GM21390 (cell line): ENCODE results near the gene SLC38A11.
A peak's percentile ranks its signal among the peaks of the same experiment; 100 is the strongest.

Experiments
- ATAC-seq: cut with Tn5 transposase; IDR thresholded peaks from one replicate; pipeline ENCODE4 v1.9.1; 2021; ENCODE audit not compliant: unreplicated experiment

The SLC38A11 gene

DNA sequence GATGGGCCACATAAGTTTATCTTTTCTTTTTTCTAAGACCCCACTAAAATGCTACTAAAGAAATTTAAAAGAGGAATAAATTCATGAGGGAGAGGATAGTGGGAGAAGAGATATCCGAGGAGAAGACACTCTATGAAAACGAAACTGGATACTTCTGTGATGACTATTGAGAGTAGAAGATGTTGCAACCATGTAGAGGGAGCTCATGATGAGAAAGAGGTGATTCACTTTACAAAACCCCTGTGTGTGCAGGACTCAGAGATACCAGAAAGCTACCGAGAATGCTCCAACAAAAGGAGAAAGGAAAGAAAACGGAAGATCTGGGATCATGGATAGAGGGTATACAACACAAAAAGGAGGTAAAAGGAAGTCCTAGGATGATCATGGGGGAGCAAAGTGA, 34.9 kb downstream of the SLC38A11 start:
- no peak for ATAC-seq

- ATAC-seq: no peak
Observed at GRCh38 chr2:164917296-164917903, 37.9 kb downstream of the SLC38A11 start.

- no peak for ATAC-seq
Observed at GRCh38 chr2:164915566-164915965, 39.8 kb downstream of the SLC38A11 start.

DNA sequence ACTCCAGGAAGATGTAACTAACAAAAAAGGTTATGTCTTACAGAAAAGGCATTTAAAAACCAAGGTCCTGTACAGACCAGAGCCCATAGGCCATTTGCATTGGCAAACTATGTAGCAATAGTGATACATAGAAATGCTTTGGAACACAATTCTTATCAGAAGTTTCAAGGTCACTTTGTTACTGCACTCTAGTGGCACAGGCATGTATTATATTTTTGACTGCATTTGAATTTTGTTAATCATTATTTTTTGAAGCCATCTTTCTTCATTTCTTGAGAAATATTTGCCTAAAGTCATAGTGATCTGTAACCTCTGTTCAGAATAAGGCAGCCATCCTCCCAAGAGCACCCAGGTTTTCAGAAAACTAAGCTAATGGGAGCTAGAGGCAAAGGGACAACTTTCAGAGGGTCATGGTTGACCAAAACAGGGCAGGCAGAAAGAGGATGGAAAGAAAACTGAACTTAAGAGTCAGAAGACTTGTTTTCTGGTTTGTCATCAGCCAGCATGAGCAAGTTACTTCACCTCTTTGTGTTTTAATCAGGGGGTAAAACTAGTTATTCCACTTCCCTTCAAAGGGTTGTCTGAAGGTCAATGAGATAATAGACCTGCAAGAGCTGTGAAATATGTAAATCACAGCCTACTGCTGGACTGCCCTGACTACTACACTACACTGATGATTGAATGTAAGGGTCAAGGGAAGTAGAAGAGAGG, 41.5 kb downstream of the SLC38A11 start:
- ATAC-seq: no peak

- no peak for ATAC-seq
Observed at GRCh38 chr2:164913011-164913410, 42.3 kb downstream of the SLC38A11 start.

GRCh38 chr2:164911832-164912231, 43.5 kb downstream of the SLC38A11 start:
- ATAC-seq: no peak

GRCh38 chr2:164910101-164910899, 45.0 kb downstream of the SLC38A11 start:
- peak; percentile 78 for ATAC-seq

DNA sequence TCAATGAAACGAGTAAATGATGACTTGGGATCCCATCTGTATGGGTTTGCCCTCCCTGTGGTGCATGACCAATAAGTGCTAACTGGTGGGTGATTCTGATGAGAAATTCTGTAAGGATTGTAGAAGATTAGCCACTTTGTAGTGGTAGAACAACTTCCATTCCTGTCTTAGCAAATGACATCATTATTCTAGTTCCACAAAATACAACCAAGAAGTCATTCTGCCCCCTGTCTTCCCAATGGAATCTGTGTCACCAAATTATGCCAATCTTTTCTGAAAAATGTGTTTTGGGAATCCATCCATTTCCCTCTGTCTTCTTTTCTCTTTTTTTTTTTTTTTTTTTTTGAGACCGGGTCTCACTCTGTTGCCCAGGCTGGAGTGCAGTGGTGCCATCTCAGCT, 48.4 kb downstream of the SLC38A11 start:
- no peak for ATAC-seq

DNA sequence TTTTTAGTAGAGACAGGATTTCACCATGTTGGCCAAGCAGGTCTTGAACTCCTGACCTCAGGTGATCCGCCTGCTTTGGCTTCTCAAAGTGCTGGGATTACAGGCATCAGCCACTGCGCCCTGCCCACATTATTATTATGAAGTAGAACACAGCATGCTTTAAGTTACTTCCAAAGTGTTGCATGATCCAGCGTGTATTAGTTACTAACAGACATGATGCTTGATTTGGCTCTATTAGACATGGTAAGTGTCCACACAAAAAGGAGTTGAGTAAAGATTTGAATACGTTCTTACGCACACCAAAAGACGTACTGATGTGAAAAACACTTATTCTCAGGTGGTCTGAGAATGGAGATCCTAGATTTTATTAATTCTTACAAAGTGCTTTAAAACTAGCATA, 50.0 kb downstream of the SLC38A11 start:
- ATAC-seq: no peak

GRCh38 chr2:164903951-164904350, 51.4 kb downstream of the SLC38A11 start:
- ATAC-seq: no peak

DNA sequence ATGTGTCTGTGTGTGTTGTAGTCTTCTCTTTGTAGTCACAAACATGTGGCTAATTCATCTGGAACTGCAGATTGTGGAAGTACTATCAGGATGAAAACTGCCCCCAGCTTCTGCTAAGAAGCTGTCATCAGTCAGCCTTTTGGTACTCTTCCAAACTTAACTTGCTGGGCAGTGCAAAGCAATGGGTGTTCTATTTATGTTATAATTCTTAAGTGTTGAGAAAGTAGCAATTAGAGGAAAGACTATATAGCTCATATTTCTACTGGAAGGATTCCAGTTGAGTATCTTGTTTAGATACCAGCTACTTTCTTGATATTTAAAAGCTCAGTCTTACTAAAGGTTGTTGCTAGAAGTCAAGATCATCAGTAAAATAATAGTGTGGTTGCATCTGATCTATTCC, 52.1 kb downstream of the SLC38A11 start:
- no peak for ATAC-seq

- no peak for ATAC-seq
Observed at GRCh38 chr2:164899121-164899520, 56.2 kb downstream of the SLC38A11 start.

DNA sequence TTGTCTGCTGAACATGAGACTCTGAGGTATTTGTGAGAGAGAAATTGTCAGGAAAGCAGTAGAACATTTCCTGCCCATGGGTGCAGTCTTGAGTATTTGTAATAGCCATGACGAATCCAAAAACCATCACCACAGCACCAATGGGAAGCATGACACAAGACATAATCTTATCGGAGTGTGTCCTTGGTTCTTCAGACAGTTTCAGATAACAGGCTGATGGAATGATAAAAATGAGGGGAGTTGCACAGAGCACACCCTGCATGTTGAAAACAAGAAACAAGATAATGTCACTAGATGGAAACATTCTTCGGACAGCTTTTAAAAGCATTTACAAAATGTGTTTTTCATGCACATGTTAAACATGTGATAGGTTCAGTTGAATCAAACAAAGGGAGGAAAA, 56.9 kb downstream of the SLC38A11 start:
- ATAC-seq: no peak

GRCh38 chr2:164897469-164898260, 57.7 kb downstream of the SLC38A11 start:
- ATAC-seq: no peak

DNA sequence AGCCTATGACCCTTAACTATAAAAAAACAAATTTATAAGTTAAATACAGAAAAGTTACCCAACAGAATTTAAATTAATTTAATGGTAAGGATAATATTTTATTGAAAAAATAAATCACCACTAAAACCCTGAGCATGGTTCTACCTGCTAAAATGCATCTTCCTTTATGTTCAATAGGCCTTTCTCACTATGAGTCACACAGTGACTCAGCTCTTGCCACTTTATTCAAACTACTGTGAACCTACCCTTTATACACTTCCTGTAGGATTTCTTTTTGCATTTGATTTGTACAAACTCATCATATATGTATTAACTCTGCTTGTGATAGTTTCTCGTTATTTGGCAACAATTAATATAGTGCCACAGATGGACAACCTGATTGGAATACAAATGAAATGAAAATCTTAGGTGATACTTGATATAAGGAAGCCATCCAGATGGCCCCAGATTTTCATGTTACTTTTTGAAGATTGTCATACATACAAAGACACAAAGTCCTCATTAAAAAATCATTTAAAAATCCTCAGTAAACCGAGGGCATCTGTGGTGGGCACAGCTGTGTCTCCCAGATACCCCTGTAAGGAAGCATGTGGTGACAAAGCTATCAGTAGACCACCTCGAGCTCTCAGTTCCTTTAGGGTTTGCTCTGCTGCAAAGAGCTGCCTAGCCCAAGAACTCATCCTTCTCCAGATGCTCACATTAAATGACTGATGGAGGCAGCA, 58.5 kb downstream of the SLC38A11 start:
- peak; percentile 99 for ATAC-seq

- ATAC-seq: no peak
Observed at GRCh38 chr2:164896226-164896625, 59.1 kb downstream of the SLC38A11 start.

DNA sequence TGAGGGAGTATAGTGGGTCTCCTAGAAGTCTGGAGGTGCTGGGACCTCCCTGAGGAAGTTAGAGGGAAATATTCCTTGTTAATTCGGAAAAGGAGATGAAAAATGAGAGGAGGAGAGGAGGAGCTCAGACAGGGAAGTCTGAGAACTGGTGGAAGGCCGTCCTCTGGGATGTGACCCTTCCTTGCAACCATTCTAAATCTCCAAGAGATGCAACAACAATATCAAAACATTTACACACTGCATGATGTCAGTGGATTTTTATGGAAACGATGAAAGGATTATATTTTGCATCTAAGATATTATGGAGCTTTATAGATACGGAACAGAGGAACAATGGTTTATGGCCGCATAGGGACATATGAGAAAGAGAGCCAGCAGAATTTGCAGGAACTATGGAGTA, 63.9 kb downstream of the SLC38A11 start:
- no peak for ATAC-seq

GRCh38 chr2:164890544-164890943, 64.8 kb downstream of the SLC38A11 start:
- no peak for ATAC-seq

DNA sequence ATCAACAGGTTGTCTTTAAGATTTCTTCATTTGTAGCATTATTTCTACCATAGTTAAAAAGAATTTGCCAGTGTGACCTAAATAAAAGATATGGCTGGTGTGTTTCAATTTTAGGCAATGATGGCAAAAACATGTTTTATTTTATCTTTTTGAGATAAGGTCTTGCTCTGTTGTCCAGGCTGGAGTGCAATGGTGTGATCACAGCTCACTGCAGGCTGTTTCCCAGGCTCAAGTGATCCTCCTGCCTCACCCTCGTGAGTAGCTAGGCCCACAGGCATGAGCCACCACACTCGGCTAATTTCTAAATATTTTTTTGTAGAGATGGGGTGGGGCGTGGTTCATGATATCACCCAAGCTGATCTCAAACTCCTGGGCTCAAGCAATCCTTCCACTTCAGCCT, 66.7 kb downstream of the SLC38A11 start:
- ATAC-seq: no peak

DNA sequence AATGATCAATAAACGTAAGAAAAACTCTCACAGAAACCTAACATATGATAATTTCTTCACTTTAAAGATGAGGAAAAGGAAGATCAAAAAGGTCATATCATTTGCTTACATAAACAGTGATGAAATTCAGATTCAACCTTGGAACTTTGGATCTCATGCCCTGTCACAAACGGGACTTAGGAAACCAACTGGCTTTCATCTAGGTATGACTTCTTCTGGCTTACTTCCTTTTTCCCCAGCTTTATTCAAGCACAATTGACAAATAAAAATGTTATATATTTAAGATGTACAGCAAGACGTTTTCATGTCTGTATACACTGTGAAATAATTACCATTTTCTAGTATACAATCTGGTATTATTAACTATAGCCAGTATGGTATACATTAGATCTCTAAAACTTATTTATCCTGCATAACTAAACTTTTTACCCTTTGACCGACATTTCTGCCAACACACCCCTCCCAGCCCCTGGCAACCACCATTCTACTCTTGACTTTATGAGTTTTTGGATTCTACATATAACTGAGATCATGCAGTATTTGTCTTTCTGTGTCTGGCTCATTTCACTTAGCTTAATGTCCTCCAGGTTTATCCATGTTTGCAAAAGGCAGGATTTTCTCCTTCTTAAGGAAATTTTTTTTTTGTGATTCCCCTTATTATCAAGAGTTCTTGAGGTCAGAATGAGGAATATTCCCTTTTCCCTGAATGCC, 67.7 kb downstream of the SLC38A11 start:
- no peak for ATAC-seq
